MM.1S (cell line): ENCODE measurements around the gene JPH3.

ENCODE experiments used
- DNase-seq: peaks from one replicate; pipeline ENCODE4 v3.0.0-alpha.2; 2015
- H2AFZ ChIP-seq: fragments of 300-600 bp; sonication (generic); 2 replicates; pipeline ENCODE4 v1.6.0; 2016; ENCODE audit warnings: antibody characterized with exemption, low read length
- H3F3A ChIP-seq: fragments of 300-600 bp; sonication (generic); 2 replicates; pipeline ENCODE4 v1.6.1; 2016; ENCODE audit warnings: mild to moderate bottlenecking, antibody characterized with exemption, low read length, moderate library complexity, mixed read lengths; ENCODE audit not compliant: insufficient read depth
- H3K27ac ChIP-seq: fragments of 300-600 bp; sonication (generic); 2 replicates; pipeline ENCODE4 v1.5.1; 2016; ENCODE audit warnings: mild to moderate bottlenecking, low read length
- H3K27me3 ChIP-seq: fragments of 300-600 bp; sonication (generic); replicated peaks from 2 replicates; pipeline ENCODE4 v1.6.0; 2016; ENCODE audit warnings: low read length; ENCODE audit not compliant: insufficient read depth
- H3K36me3 ChIP-seq: fragments of 300-600 bp; sonication (generic); replicated peaks from 2 replicates; pipeline ENCODE4 v1.6.1; 2016; ENCODE audit warnings: mild to moderate bottlenecking, low read length, mixed read lengths; ENCODE audit not compliant: insufficient read depth
- H3K4me1 ChIP-seq: fragments of 300-600 bp; sonication (generic); 2 replicates; pipeline ENCODE4 v1.6.1; 2016; ENCODE audit warnings: low read length, mixed read lengths
- H3K4me2 ChIP-seq: fragments of 300-600 bp; sonication (generic); 2 replicates; pipeline ENCODE4 v1.6.0; 2016; ENCODE audit warnings: low read depth, low read length
- H3K4me3 ChIP-seq: fragments of 300-600 bp; sonication (generic); 2 replicates; pipeline ENCODE4 v1.5.1; 2016; ENCODE audit warnings: low read length, mixed read lengths
- H3K79me2 ChIP-seq: fragments of 300-600 bp; sonication (generic); 2 replicates; pipeline ENCODE4 v1.6.1; 2016; ENCODE audit warnings: mixed run types, low read length, mixed read lengths
- H3K9ac ChIP-seq: fragments of 300-600 bp; sonication (generic); 2 replicates; pipeline ENCODE4 v1.6.1; 2016; ENCODE audit warnings: low read length, mixed read lengths
- H3K9me2 ChIP-seq: fragments of 300-600 bp; sonication (generic); replicated peaks from 2 replicates; pipeline ENCODE4 v1.6.1; 2016; ENCODE audit warnings: mild to moderate bottlenecking, low read length, mixed read lengths; ENCODE audit not compliant: insufficient read depth
- H3K9me3 ChIP-seq: fragments of 300-600 bp; sonication (generic); replicated peaks from 2 replicates; pipeline ENCODE4 v1.6.1; 2016; ENCODE audit warnings: mild to moderate bottlenecking, low read length, mixed read lengths; ENCODE audit not compliant: insufficient read depth
- H4K20me1 ChIP-seq: fragments of 300-600 bp; sonication (generic); 2 replicates; pipeline ENCODE4 v1.6.1; 2016; ENCODE audit warnings: mild to moderate bottlenecking, low read length, moderate library complexity, mixed read lengths; ENCODE audit not compliant: insufficient read depth
- CTCF ChIP-seq: fragments of 300-600 bp; sonication (generic); IDR thresholded peaks from 2 replicates; pipeline ENCODE4 v1.5.1; 2016; ENCODE audit warnings: antibody characterized with exemption, low read length, mixed read lengths
- EZH2 ChIP-seq: fragments of 300-600 bp; sonication (generic); optimal IDR thresholded peaks from 2 replicates; pipeline ENCODE3; 2017; ENCODE audit warnings: low read depth, mild to moderate bottlenecking, antibody characterized with exemption, low read length, mixed read lengths
- EZH2phosphoT487 ChIP-seq: fragments of 300-600 bp; sonication (generic); IDR thresholded peaks from 2 replicates; pipeline ENCODE4 v1.6.1; 2018; ENCODE audit warnings: antibody characterized with exemption, low read length

The JPH3 gene

GRCh38 chr16:87616556-87616955 is 14.2 kb downstream of the JPH3 start:
- Histone ChIP-seq H3K9me3 (no peaks in the 10 kb centered on the region), H3K27ac (no peak overlapping the region), H3F3A (no peaks in the 10 kb centered on the region), H4K20me1 (no peaks in the 10 kb centered on the region), H2AFZ (no peak overlapping the region), H3K79me2 (no peaks in the 10 kb centered on the region), H3K9me2 (no peaks in the 10 kb centered on the region), H3K4me2 (no peak overlapping the region), H3K4me3 (no peak overlapping the region), H3K27me3 (peaks cover 22% of the 10 kb centered on the region), H3K36me3 (no peaks in the 10 kb centered on the region), H3K4me1 (no peaks in the 10 kb centered on the region), H3K9ac (no peak overlapping the region)
- no peak for DNase-seq
- TF ChIP-seq EZH2 (no peak), EZH2phosphoT487 (no peak), CTCF (no peak)

GRCh38 chr16:87618216-87618615 is 15.9 kb downstream of the JPH3 start:
- H3K9me3 ChIP-seq: no peaks in the 10 kb centered on the region
- H3K9ac ChIP-seq: no peak overlapping the region

GRCh38 chr16:87619360-87620200 is 17.3 kb downstream of the JPH3 start:
- TF ChIP-seq EZH2 (no peak), EZH2phosphoT487 (no peak), CTCF (no peak)
- Histone ChIP-seq H3K4me3 (no peak overlapping the region), H3K36me3 (no peaks in the 10 kb centered on the region), H3K9ac (no peak overlapping the region), H4K20me1 (no peaks in the 10 kb centered on the region), H3K27ac (no peak overlapping the region), H3K79me2 (no peaks in the 10 kb centered on the region), H2AFZ (no peak overlapping the region), H3K4me2 (no peak overlapping the region), H3K9me3 (no peaks in the 10 kb centered on the region), H3K27me3 (peaks cover 31% of the 10 kb centered on the region), H3K9me2 (no peaks in the 10 kb centered on the region), H3K4me1 (no peaks in the 10 kb centered on the region), H3F3A (no peaks in the 10 kb centered on the region)
- no peak for DNase-seq

More at GRCh38 chr16:87618216-87618615, 15.9 kb downstream of the JPH3 start:
- no peak overlapping the region for H3K27ac ChIP-seq
- no peaks in the 10 kb centered on the region for H3K9me2 ChIP-seq
- no peaks in the 10 kb centered on the region for H3K4me1 ChIP-seq
- H3F3A ChIP-seq: no peaks in the 10 kb centered on the region
- H2AFZ ChIP-seq: no peak overlapping the region
- H3K4me3 ChIP-seq: no peak overlapping the region
- H3K36me3 ChIP-seq: no peaks in the 10 kb centered on the region
- H3K79me2 ChIP-seq: no peaks in the 10 kb centered on the region
- peaks cover 22% of the 10 kb centered on the region for H3K27me3 ChIP-seq
- no peaks in the 10 kb centered on the region for H4K20me1 ChIP-seq
- DNase-seq: no peak
- TF ChIP-seq EZH2phosphoT487 (no peak), EZH2 (no peak), CTCF (no peak)
- H3K4me2 ChIP-seq: no peak overlapping the region
